GM19463 (cell line): Measurements from ENCODE around the gene IPCEF1.

Experiments
- ATAC-seq: cut with Tn5 transposase; IDR thresholded peaks from one replicate; pipeline ENCODE4 v1.9.1; 2021; ENCODE audit warnings: mild to moderate bottlenecking, moderate library complexity; ENCODE audit not compliant: unreplicated experiment

IPCEF1 gene

DNA sequence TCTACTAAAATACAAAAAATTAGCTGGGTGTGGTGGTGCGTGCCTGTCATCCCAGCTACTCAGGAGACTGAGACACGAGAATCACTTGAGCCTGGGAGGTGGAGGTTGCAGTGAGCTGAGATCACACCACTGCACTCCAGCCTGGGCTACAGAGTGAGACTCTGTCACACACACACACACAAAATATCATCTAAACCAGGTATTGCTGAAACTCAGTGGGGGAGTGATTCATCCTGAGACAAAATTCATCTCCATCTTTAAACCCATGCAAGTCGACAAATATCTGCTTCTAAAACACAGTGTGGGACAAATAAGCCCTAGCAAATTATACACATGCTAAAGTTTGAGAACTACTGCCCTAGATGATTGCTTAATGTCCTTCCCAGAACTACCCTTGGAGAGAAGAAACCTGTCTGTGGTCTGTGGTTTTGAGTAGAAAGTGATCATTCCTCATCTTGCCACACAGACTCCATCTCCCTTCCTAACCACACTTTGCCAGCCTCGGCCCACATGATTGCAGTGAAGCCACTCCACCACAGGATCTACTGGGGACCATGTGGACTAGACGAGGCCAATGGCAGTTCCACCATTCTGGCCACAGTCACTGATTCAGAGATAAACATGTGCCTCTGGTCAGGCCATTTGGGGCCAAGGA lies 187.3 kb downstream of the IPCEF1 start:
- no peak for ATAC-seq

DNA sequence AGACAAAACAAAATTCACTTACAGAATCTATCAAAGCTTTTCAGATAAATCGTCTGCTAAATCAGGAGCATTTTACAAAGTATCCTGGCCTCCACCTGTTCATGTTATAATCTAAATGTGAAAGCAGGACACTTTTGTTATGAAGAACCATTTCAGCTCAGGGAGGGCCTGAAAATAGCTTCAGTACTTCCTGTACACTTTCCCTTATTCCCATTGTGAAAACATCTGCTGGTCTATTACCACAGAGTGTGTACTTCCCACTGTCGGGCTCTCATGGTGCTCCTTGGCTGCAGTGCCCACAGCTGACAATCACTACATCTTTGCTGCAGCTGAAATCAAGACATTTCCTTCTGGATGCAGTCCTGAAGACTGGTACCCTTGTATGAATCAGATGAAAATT lies 189.5 kb downstream of the IPCEF1 start:
- no peak for ATAC-seq

DNA sequence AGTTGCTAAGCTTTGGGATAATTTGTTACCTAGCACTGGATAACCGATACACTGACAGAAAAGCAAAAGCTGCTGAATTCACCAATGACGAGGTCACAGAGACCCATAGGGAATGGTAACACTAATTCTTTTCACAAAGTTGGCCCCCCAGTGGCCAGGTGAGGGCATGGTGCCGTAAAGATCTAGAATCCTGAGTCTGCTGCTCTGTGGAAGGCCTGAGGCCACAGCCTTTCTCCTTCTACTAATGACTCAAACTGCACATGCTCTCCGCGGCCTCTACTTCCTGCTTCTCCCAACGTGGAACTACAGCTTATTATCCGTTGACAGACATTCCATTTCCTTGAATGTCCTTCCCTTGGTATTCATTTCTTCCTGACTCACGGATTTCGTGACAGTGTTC lies 190.5 kb downstream of the IPCEF1 start:
- no peak for ATAC-seq

DNA sequence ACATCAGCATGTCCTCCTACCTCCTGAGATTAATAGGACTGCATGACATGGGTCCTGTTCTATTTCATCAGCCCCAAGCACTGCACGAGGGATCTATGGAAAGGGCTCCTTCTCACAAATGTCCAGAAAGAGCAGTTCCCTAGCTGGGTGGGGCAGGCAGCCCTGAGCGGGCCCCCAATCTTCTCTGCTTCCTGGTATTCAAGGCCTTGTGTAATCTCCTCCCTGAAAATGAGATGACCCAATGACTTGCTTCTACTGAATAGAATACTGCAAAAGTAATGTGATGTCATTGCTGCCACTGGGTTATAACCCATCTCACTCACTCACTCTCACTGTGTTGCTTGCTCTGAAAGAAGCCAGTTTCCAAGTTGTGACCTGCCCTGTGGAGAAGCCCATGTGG lies 191.1 kb downstream of the IPCEF1 start:
- ATAC-seq, result no peak

DNA sequence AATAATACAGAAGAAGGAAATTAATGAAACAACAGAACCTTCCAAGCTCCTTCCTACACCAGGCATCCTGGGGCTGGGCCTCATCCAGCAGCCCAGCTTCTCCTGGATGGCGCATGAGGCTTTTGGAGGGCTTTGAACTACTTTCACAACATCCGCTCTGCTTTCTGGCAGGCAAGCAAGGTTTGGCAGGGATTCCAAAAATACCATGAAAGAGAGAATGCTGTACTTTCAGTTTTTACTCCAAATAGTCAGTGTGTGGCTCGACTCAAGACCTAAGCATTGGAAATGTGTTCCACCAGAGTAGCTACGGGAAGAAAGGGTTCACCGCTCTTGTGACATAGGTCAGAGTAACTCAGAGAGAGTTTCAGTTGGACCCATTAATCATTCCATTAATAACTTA lies 192.2 kb downstream of the IPCEF1 start:
- ATAC-seq, result no peak

DNA sequence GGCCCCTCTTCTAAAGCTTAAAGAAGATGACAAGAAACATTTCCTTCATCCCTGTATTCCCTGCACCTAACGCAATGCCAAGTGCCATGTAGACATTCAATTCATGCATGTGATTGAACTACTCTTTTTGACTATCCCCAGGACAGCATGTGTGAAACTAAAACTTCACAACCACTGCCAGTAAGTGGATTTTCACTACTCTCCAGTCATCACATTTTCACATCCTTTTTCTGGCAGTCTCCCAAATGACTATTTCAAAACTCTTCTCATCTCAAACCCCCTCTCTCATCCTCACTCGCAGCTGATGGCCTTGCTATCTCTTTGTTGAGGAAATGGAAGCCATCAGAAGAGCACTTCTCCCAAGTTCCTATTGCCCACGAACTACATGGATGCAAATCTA lies 194.9 kb downstream of the IPCEF1 start:
- peak; percentile 62 for ATAC-seq

DNA sequence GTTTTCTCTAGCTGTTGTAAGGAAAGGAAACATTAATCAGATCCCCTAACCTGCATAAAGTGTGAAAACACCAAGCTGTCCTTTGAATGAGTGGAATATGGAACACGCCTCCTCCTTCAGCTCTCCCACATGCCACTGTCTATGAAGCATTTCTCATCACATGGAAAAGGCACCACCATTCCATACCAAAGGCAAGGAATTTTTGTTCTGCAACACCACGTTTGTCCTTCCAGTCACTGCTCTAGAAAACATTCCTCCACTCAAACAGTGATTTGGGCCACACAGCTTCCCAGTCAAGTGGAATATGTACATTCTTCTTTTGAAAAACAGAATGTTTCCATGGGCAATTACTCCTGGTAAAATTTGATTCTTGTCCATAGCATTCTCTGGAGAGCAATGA lies 197.5 kb downstream of the IPCEF1 start:
- no peak for ATAC-seq

DNA sequence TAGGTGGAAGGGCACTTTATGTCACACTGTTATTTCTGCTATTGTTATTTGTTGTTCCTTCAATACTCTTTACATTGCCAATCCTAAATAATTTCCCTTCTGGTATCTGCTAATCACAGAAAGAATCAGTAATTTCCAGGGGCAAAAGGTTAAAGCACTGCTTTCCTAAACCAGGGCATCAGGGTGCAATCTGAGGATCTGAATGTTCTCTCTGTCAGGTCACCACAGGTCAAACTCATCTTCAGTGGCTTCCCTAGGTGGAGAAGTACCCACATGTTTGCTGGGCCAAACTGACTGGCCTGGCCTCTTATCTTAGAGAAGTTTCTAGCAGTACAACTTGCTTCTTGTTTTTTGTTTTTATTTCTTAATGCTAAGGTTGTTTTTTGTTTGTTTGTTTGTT lies 198.9 kb downstream of the IPCEF1 start:
- no peak for ATAC-seq

DNA sequence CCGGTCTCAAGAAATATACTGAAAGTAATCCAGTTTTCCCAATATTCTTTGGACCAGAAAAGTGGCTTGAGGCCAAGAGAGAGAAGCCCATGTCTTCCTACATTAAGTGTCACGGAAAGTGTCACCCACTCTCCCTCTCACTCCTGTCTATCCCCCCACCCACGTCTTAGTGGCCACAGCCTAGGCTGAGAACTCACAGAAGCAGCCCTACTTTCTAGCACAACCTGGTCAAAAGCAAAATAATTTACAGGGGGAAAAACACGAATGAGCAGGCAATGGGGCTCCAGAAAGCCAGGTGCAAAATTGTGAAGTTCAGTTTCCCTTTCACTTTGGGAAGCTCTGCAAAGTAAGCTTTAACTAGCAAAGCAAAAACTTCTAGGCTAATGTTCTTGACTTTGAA lies 199.5 kb downstream of the IPCEF1 start:
- peak; percentile 48 for ATAC-seq

DNA sequence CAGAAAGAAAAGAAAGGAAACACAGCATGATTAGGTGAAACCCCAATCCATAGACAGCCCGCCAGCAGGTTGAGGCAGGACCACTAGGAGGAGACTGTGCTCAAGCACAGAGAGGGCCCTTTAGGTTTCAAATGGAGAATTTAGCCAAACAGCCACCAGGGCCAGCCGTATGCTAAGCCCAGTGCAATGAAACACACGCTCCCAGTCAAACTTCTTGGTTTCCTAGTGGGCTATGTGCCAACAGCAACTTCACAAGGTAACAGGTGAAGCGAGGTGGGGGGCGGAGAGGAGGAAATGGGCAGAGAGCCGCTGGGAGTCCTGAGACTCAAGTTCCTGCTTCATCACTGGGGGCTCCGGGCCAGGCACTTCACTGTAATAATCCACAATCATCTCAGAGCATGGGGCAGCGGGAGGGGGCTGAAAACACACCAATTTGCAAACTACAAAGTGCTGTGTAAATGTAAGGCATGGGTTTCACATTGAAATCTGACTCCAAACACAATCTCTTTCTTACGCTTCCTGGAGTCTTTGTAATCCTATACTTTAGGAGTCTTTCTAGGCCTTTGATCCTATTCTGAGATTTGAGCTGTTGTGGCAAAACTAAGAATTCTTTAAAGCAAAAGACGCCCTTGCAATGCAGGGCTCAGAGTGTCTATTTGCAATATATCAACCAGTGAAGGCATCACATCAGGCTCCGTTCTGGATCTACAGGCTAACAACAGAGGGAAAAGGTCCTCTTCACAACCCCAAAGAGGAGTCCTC lies 200.3 kb downstream of the IPCEF1 start:
- peak; percentile 67 for ATAC-seq

DNA sequence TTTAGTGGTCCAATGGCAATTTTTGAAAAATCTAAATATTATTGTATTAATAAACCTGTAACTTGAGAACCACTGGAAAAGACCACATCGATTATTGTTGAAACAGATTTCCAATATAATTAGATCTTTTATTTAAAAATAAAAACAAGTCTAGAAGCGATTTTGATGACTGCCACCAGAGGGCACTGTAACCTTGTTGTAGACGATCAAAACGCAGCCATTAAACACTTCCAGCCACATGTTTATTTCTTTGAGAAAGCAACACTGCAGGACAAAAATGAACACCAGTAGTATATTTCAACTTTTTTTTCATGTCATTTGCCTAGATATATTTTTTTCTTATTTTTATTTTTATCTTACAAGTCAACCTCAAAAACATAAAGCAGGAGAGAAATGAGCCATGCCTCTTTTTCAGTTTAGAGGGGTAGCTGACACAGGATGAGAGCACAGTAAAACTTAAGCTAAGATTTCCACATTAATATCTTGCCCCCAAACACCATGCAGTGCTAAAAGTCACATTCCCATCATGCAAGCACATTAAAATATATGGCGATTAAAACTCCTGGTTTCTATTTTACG lies 202.1 kb downstream of the IPCEF1 start:
- no peak for ATAC-seq

DNA sequence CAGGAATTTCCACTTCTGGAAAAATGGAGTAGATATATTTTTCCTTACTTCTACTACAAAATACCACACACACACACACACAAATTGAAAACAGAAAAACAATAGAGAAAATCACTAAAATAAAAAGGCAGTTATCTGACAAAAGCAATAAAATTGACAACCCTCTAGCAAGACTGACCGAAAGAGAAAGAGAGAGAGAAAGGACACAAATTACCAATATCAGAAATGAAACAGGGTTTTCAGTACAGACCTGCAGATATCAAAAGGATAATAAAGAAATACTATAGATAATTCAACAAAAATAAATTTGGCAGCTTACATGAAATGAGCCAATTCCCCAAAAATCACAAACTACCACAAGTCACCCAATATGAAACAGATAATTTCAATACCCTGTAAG lies 212.8 kb downstream of the IPCEF1 start:
- no peak for ATAC-seq

DNA sequence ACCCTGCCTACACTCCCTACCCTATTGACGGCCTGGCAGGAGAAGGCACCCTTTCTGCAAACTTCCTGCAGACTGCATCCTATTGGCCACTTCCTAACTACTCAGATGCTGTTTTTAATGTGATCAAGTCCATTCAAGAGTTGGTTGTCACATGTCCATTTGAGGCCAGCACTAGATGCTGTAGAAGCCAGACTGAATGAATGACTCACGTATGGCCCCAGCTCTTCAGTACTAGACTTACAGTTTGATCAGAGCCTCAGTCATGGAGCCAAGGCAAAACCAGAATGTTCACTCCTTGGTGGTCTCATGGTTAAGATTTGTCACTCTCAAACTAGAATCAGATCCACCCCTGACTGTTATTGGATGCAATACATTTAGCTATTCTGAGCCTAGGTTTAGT lies 215.9 kb downstream of the IPCEF1 start:
- no peak for ATAC-seq

DNA sequence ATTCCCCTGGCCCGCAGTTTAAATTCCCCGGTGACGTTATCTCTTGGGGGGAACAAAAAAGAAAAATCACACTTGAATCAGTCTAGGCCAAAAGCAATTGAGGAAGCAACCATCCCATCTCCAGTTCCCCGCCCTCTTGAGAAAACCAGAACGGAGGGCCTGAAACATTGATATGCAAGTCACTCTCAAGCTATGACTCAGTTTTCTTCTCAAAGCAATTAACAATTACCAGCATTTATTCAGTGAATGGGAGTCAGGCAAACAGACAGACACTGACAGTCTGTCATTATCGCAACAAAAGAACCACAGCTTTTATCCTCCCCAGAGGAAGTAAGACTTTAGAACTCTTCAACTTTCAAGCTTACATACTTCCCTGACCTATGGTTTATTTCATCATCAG lies 216.7 kb downstream of the IPCEF1 start:
- no peak for ATAC-seq

DNA sequence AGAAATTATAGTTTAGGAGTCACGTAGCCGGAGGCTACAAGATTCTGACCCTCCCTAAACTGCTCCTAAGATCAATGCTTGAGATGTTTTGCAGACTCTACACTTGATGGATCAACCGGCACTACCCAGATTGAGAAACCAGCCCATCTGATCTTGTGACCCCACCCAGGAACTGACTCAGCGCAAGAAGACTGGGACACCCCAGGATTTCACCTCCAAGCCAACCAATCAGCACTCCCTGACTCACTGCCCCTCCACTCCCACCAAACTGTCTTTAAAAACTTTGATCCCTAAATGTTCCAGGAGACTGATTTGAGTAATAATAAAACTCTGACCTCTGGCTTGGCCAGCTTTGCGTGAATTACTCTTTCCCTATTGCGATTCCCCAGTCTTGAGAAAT lies 217.8 kb downstream of the IPCEF1 start:
- no peak for ATAC-seq

DNA sequence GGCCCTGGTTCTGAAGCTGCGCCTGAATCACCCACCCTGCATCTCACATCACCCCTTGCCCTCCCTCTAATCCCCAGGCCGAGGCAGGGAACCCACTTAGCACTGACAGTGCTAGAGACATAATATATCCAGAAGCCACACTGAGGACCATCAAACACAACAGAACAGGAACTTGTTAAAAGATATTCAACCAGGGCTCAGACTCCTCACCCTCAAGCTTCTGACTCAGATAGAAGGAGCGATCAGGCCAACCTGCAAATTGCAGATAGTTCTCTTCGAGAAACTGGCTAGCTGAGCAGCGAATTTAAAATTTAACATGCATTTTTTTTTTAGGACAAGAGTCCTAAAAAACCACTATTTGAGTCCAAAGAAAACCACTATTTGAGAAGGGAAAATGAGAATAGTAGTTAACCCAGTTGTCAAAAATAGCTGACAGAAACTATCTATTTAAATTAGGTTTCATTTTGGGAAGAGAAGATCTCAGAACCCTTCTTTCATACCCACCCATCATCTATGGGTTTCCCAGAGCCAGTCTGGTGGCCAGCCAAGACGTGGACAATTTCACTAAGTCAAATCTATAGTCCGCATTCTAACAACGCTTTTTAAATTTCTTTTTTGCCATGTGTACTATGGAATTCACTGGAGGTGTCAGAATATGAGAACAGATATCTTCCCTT lies 222.0 kb downstream of the IPCEF1 start:
- no peak for ATAC-seq

DNA sequence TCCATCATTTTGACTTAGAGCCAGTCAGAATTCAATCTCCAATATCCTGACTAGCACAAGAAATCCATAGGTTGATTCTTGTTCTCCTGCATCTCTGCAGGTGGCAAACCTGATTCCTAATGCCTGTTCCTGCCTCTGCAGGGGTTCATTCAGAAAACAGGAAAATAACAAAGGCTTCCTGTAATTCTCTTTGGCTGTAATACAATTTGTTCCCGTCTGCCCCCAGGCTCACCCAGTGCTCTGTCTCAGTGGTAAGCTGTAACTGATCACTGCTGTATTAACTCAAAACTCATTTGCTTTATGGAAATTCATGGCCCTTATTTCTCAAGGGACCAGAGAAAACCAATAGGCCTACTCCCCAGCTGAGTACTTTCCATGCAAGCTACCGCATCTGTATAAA lies 228.9 kb downstream of the IPCEF1 start:
- ATAC-seq, result no peak

DNA sequence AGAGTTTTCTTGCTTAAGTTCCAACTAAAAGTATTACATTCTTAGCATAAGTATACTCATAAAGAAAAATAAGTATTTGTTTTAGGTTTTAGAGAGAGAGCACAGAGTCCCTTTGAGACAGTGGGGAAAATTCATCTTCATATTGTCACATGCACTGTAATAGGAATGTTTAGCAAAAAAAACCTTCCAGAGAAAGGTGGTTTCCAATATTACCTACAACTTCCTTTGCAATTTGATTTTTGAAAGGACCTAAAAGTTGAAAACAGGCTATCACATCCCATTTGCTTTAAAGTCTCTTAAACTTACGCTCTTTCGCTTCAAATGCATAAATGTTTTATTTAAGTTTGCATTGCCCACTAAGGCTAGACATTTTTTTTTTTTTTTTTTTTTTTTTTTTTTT lies 231.2 kb downstream of the IPCEF1 start:
- no peak for ATAC-seq

DNA sequence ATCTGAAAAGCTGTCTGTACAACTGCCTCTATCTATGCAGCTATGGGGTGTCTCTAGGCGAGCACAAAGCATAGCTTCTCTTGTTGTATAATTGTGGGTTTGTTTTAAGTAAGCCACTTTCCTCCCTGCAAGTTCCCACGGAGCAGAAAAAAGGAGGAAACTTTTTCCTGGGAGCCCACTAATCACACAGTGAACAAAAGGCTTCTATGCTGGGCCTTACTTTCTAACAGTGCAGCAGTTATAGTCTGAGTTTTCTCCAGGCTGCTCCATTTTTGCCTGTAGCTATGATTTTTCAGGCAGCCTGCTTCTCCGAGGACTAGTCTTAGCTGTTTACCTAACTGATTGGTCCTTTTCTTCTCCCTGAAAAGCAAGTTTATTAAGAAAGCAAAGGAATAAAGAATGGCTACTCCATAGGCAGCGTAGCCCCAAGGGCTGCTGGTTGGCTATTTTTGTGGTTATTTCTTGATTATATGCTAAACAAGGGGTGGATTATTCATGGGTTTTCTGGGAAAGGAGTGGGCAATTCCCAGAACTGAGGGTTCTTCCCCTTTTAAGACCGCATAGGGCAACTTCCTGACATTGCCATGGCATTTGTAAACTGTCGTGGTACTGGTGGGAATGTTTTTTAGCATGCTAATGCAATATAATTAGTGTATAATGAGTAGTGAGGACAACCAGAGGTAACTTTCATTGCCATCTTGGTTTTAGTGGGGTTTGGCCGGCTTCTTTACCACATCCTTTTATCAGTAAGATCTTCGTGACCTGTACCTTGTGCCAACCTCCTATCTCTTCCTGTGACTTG lies 233.2 kb downstream of the IPCEF1 start:
- ATAC-seq, result no peak

DNA sequence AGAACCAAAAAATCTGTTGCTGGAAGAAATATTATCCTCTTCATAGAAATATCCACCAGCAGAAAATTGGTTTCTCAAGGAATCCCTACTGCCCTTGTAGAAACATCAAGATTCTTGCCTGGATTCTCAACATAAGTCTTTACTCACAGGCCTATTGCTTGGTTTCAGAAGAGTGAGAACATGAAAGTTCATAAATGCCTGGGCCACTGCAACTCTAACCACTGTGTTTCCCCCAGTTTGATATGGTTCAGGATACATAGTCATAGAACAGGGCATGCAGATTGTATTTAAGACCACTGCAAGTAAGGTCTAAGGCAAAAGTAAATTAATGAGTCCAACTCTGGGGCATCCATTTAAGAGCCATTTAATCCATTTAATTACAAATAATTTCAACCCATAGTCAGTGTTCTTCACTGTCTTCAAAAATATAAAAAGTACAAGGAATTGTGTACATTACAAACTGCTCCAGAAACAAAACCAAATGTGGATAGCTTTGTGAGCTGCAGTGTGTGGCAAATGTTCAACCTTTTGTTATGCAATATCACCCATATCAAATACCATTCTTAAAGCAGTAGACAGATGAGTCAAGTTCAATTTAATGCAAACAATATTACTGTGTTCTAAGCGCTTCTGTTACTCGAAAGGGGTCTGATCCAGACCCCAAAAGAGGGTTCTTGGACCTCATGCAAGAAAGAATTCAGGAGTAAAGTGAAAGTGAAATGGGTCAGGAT lies 234.2 kb downstream of the IPCEF1 start:
- no peak for ATAC-seq
